BLaER1 treated with 17β-estradiol and CSF1 and Interleukin-3, amounts not matched to agents 10 nM and 100 nM (cell line): ENCODE results near the gene PRM1.

Experiments
- H3K27ac ChIP-seq, 11 experiments: shearing (Covaris generic); formaldehyde crosslinking; 2 replicates each; pipeline ENCODE4 v1.8.1; 2022
- H3K27me3 ChIP-seq, 11 experiments: shearing (Covaris generic); formaldehyde crosslinking; 2 replicates each; pipeline ENCODE4 v1.8.1; 2022
- H3K36me3 ChIP-seq, 11 experiments: shearing (Covaris generic); formaldehyde crosslinking; 2 replicates each; pipeline ENCODE4 v1.8.1; 2022
- H3K4me1 ChIP-seq, 10 experiments: shearing (Covaris generic); formaldehyde crosslinking; 2 replicates each; pipeline ENCODE4 v1.8.1; 2022
- H3K4me2 ChIP-seq, 11 experiments: shearing (Covaris generic); formaldehyde crosslinking; 2 replicates each; pipeline ENCODE4 v1.8.1; 2022
- H3K4me3 ChIP-seq, 10 experiments: shearing (Covaris generic); formaldehyde crosslinking; 2 replicates each; pipeline ENCODE4 v1.8.1; 2022
- H3K9ac ChIP-seq, 11 experiments: shearing (Covaris generic); formaldehyde crosslinking; 2 replicates each; pipeline ENCODE4 v1.8.1; 2022
- H3K9me3 ChIP-seq, 11 experiments: shearing (Covaris generic); formaldehyde crosslinking; replicated peaks in 1 of 11; 2 replicates each; pipeline ENCODE4 v1.8.1; 2022
- H4K20me1 ChIP-seq, 11 experiments: shearing (Covaris generic); formaldehyde crosslinking; 2 replicates each; pipeline ENCODE4 v1.8.1; 2022
- Cebpa-rat ChIP-seq, 11 experiments: shearing (Covaris generic); IDR thresholded peaks; 2 replicates each; pipeline ENCODE4 v1.8.1; 2022

Gene PRM1, protein sequence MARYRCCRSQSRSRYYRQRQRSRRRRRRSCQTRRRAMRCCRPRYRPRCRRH

DNA sequence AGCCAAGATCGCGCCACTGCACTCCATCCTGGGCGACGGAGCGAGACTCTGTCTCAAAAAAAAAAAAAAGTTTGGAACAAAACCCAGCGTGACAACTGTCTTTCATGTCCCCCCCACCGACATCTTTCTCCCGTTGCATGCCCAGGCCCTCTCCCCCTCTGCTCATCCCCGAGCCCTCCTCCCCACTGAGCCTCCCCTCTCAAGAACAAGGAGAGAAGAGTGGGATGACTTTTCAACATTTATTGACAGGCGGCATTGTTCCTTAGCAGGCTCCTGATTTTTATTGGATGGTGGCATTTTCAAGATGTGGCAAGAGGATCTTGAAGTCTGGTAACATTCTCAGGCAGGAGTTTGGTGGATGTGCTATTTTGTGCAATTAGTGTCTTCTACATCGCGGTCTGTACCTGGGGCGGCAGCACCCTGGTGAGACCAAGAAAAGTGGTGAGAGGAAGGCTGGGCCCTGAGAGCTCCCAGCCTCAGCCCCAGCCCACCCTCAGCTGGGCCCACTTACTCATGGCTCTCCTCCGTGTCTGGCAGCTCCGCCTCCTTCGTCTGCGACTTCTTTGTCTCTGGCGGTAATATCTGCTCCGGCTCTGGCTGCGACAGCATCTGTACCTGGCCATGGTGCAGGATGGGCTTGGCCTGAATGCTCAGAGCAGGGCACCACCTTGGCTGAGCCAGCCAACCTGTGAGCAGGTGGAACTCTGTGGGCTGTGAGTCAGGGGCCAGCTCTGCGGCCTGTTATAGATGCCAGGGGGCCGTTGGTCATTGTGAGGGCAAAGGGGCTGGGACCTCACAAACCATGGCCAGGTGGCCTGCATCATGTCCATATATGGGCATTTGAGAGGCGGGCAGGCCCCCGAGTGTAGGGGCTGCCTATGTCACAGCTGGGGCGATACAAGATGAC lies at the start of gene PRM1:
TSS of gene PRM1 (minus strand) at position 715 of the 907 bp plus-strand sequence. CDS start at position 623, 92 bp downstream.
- no peak within 1 kb of the TSS for H3K9ac ChIP-seq
- TF ChIP-seq Cebpa-rat (IDR thresholded peaks at IDR 0.05) = no peak
- H3K4me2 ChIP-seq = no peak within 1 kb of the TSS
- no peaks in the 10 kb centered on the region for H4K20me1 ChIP-seq
- no peak within 1 kb of the TSS for H3K27ac ChIP-seq
- H3K9me3 ChIP-seq = no peaks in the 10 kb centered on the region
- no peak within 1 kb of the TSS for H3K4me3 ChIP-seq
- H3K4me1 ChIP-seq = peaks cover 6 to 9% (median 8%) of the 10 kb centered on the region in 10 experiments; a peak in 11 of 20 replicates
- H3K27me3 ChIP-seq = no peaks in the 10 kb centered on the region
- H3K36me3 ChIP-seq = no peaks in the 10 kb centered on the region

DNA sequence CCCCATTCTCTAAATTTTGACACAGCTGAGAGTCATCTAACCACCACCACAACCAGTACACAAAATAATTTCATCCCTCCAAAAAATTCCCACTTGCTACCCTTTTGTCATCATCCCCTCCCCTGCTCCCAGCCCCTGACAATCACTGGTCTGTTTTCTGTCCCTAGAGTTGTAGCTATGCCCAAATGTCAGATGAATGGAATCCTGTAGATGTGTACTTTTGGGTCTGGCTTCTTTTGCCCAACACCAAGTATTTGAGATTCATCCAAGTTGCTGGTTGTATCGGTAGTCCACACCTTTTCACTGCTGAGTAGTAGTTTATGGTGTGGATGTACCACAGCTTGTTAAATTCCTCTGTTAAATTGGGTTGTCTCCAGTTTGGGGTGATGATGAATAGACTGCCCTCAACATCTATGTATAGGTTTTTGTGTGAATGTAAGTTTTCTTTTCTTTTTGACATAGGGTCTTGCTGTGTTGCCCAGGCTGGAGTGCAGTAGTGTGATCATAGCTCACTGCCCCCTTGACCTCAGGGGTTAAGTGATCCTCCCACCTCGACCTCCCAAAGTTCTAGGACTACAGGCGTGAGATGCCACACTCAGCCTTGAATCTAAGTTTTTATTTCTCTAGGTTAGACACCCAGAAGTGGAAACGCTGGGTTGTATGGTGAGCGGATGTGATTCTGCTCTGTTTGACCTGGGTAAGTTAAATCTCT lies 49.6 kb upstream of the PRM1 start:
- Histone ChIP-seq H3K36me3 (no peaks in the 10 kb centered on the region), H3K4me3 (no peak overlapping the region), H3K4me2 (peak overlapping the region; percentile 37 to 94 (median 90); a peak in 19 of 22 replicates), H3K9ac (peak overlapping the region in 2 of 11 experiments; percentile 14 to 24; a peak in 4 of 22 replicates), H3K27ac (peak overlapping the region in 8 of 11 experiments; percentile 25 to 99 (median 94); a peak in 14 of 22 replicates), H3K4me1 (peaks cover 43 to 70% (median 60%) of the 10 kb centered on the region in 10 experiments), H4K20me1 (no peaks in the 10 kb centered on the region), H3K27me3 (no peaks in the 10 kb centered on the region), H3K9me3 (peaks cover 0 to 6% (median 0%) of the 10 kb centered on the region in 11 experiments; a peak in 2 of 22 replicates)
- TF ChIP-seq Cebpa-rat (IDR thresholded peaks at IDR 0.05) = no peak

DNA sequence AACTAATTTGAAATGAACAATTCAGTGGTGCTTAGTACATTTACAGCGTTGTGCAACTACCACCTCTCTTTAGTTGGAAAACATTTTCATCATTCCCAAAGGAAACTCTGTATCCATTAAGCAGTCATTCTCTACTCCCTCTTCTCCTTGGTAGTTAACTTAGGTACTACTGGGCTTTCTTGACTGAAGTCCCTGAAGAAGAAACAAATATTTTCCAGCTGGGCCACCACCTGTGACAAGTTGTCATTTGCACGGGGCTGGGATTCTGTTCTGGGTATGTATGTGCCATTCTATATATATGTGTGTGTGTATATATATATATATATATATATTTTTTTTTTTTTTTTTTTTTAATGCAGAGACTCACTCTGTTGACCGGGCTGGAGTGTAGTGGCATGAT lies 48.8 kb upstream of the PRM1 start:
- no peak for TF ChIP-seq Cebpa-rat (IDR thresholded peaks at IDR 0.05)
- Histone ChIP-seq H3K4me1 (peaks cover 51 to 78% (median 67%) of the 10 kb centered on the region in 10 experiments), H3K27ac (peak overlapping the region in 10 of 11 experiments; percentile 53 to 99 (median 92); a peak in 19 of 22 replicates), H4K20me1 (no peaks in the 10 kb centered on the region), H3K4me2 (peak overlapping the region; percentile 74 to 94 (median 90)), H3K27me3 (no peaks in the 10 kb centered on the region), H3K36me3 (no peaks in the 10 kb centered on the region), H3K9ac (peak overlapping the region in 9 of 11 experiments; percentile 66 to 88 (median 75); a peak in 14 of 22 replicates), H3K9me3 (peaks cover 0 to 4% (median 0%) of the 10 kb centered on the region in 11 experiments; a peak in 2 of 22 replicates), H3K4me3 (no peak overlapping the region)

DNA sequence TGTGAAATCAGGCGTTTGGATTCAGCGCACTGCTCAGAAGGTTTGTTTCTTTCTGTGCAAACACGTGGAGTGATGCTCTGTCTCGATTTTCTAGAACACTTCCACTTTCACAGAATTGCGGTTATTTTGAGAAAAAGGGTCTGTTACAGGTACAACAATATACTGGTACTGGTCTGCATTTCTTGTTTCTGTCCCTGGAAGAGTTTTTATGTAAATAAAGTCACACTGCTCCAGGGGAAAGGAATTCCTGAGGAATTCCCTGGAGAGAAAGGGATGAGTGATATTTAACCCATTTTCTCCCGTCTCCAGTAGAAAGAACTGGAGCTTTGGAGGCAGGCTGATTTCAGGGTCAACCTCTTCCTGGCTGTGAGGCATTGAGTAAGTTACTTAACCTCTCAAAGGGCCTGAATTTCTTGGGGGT lies 48.0 kb upstream of the PRM1 start:
- no peaks in the 10 kb centered on the region for H3K36me3 ChIP-seq
- H3K9ac ChIP-seq = peak overlapping the region in 10 of 11 experiments; percentile 13 to 88 (median 75); a peak in 18 of 22 replicates
- H3K4me3 ChIP-seq = peak overlapping the region in 8 of 10 experiments; percentile 1 to 55 (median 39); a peak in 10 of 20 replicates
- H3K27me3 ChIP-seq = no peaks in the 10 kb centered on the region
- no peak for TF ChIP-seq Cebpa-rat (IDR thresholded peaks at IDR 0.05)
- H3K27ac ChIP-seq = peak overlapping the region in 10 of 11 experiments; percentile 53 to 99 (median 92); a peak in 20 of 22 replicates
- peaks cover 55 to 86% (median 76%) of the 10 kb centered on the region in 10 experiments for H3K4me1 ChIP-seq
- H3K9me3 ChIP-seq = peaks cover 0 to 4% (median 0%) of the 10 kb centered on the region in 11 experiments; a peak in 1 of 22 replicates
- peak overlapping the region; percentile 74 to 94 (median 90) for H3K4me2 ChIP-seq
- no peaks in the 10 kb centered on the region for H4K20me1 ChIP-seq

DNA sequence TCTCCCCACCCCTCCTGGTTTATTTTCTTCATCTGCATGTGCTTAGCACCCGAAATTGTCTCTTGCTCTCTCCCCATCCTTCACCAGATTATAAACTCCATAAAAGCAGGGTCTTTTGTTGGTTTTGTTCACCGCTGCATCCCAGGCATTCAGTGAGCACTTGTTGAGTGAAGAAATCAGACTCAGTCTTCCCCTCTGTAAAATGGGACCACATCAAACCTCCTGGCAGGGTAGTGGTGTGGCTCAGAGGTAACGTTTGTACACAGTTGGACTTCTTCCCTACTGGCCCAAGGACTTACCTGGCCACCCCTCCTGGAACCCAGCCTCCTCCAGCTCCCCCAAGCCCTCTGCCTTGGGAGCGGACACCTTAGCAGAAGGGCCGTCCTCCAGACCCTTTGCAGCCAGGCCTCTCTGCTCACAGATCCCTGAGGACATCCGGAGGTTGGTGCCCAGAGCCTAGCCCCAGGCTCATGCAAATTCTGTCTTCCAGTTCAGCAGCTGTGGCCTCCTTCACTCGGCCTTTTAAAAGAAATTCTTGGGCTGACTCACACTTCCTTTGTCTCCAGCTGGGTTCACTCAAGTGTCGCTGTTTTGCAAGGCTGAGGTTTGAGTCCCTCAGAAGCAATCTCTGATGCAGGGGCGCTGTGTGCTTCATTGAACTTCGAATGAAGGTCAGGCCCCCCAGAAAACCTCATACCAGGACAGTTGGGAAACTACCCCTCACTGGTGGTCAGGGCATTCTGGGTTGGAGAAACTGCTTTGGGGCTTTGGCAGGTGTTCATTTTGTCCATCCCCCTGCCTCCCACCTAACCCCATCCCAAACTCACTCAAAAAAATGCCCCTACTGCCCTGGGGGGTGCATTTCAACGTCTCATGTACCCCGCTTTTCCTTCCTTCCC lies 47.3 kb upstream of the PRM1 start:
- Histone ChIP-seq H3K27me3 (no peaks in the 10 kb centered on the region), H3K4me3 (peak overlapping the region in 8 of 10 experiments; percentile 1 to 55 (median 46); a peak in 15 of 20 replicates), H3K36me3 (no peaks in the 10 kb centered on the region), H3K27ac (peak overlapping the region in 10 of 11 experiments; percentile 53 to 99 (median 92); a peak in 21 of 22 replicates), H3K4me2 (peak overlapping the region; percentile 77 to 94 (median 90)), H3K9ac (peak overlapping the region in 10 of 11 experiments; percentile 17 to 88 (median 75); a peak in 19 of 22 replicates), H3K9me3 (peaks cover 0 to 4% (median 0%) of the 10 kb centered on the region in 11 experiments; a peak in 1 of 22 replicates), H3K4me1 (peaks cover 55 to 87% (median 78%) of the 10 kb centered on the region in 10 experiments), H4K20me1 (no peaks in the 10 kb centered on the region)
- peak in 9 of 11 experiments; percentile 48 to 99 (median 96); a peak in 17 of 22 replicates for TF ChIP-seq Cebpa-rat (IDR thresholded peaks at IDR 0.05)

DNA sequence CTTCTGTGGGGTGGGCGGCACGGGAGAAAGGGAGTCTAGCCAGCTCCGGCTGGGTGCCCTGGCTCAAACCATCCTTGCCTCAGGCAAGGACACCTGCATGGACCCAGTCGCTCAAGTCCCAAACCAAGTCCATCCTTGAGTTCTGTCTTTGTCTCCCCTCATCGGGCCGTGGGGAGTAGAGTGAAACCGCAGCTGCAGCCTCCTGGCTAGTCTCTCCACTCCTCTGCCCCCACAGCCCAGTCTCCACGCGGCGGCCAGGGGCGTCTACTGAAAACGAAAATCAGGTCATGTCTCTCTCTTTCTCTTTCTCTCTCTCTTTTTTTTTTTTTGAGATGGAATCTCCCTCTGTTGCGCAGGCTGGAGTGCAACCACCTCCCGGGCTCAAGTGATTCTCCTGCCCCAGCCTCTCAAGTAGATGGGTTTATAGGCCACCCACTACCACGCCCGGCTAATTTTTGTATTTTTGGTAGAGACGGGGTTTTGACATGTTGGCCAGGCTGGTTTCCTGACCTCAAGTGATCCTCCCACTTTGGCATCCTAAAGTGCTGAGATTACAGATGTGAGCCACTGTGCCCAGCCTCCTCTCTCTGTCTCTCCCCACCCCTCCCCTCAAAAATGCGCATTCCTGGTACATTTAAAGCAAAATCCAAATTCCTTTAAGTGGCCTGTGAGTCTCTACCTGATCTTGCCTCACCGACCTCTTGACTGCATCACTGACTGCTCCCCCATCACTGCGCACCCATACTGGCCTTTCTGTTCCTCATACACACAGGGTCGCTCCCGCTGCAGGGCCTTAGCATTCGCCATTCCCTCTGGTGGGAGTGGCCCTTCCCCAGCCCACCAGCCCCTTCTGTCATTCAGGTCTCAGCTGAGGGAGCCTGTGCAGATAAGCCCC lies 46.4 kb upstream of the PRM1 start:
- Histone ChIP-seq H3K4me2 (peak overlapping the region; percentile 77 to 94 (median 90)), H3K4me3 (peak overlapping the region in 8 of 10 experiments; percentile 31 to 48 (median 40); a peak in 16 of 20 replicates), H3K4me1 (peaks cover 55 to 91% (median 80%) of the 10 kb centered on the region in 10 experiments), H3K36me3 (no peaks in the 10 kb centered on the region), H3K9me3 (peaks cover 0 to 4% (median 0%) of the 10 kb centered on the region in 11 experiments; a peak in 1 of 22 replicates), H4K20me1 (no peaks in the 10 kb centered on the region), H3K27me3 (no peaks in the 10 kb centered on the region), H3K9ac (peak overlapping the region in 10 of 11 experiments; percentile 17 to 88 (median 74); a peak in 18 of 22 replicates), H3K27ac (peak overlapping the region in 10 of 11 experiments; percentile 53 to 99 (median 92); a peak in 20 of 22 replicates)
- TF ChIP-seq Cebpa-rat (IDR thresholded peaks at IDR 0.05) = peak in 3 of 11 experiments; percentile 52 to 91 (median 81); a peak in 6 of 22 replicates
